ENCODE results near the gene LYZL6. TPM values are rescaled to one million over a fixed set of nuclear protein-coding genes. Genes with fewer than 3 reads are reported as not detected.

Gene LYZL6
- total RNA-seq, 1 experiment from 2014 or later, result not detected

DNA sequence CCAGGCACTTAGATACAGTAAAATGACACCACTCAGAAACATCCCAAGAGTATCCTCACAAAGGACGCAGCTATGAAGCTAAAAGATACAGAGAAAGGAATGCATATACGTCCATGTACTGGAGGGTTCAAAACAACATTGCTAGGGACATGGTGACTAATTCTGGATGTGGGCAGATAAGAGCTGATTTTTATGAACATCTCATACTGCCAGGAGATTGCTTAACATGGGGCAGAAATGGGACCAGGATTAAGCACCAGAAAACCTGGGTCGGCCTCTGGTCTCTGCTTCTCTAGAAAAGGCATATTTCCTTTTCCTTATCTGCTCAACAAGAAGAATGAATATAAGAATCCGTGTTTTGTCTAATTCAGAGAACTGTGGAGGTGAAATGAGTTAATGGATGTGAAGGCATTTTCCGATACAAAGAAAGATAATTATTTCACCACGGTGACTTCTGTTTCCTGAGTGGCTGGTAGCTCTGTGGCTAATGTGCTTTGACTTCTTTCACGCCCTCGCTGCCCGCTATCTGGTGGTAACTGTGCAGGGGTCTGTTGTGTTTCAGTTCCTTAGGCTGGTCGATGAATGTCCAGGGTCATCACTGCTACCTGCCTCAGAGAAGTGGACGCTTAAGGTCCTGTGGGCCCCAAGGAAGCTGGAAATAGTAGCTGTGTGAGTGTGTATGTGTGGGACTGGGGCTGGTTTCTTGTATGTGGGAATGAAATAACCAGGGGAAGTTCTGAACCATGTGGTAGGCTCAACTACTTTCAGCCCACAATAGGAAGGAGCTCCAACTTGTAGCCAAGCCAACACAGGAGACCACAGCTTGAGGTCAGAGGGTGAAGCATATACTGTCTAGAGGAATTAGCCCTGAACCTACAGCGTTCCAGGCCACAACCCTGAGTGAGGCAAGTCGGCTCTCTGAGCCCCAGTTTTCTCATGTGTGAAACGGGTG, 47.6 kb downstream of the LYZL6 start:
- Histone ChIP-seq H3K9me3 (ENCODE audit: control insufficient read depth, insufficient read depth, low read depth, low read length) (no peaks in the 10 kb centered on the region), H3K4me1 (ENCODE audit: control insufficient read depth, insufficient read depth, low read length) (no peaks in the 10 kb centered on the region), H3K4me3 (ENCODE audit: low read depth in 2 of 2, low read length in 2 of 2) (no peak overlapping the region), H3K27me3 (ENCODE audit: control insufficient read depth, insufficient read depth, low read length) (no peaks in the 10 kb centered on the region), H3K27ac (ENCODE audit: low read length) (no peak overlapping the region), H3K36me3 (ENCODE audit: control insufficient read depth, insufficient read depth, low read length) (no peaks in the 10 kb centered on the region)
- no peak for ATAC-seq
- in situ Hi-C loops (cut with HindIII; ENCODE audit: low pct_unique_long_range_greater_than_20kb, low sequenced_read_pairs), result no loop called here
- ChIA-PET CTCF (interaction anchor here (0.6 kb wide), 1 partner anchor 13 kb away, joined by 10 read pairs; no protein-coding TSS in a partner anchor), POLR2A (interaction anchor here (0.6 kb wide), 1 partner anchor 448 kb away, joined by 4 read pairs; no protein-coding TSS in a partner anchor)
- DNase-seq (ENCODE audit: low read depth, low spot score), result no peak
- BruUV-seq (replicated peaks), result no TSS peak
- intact Hi-C loops (cut with micrococcal nuclease; ENCODE audit: unreplicated experiment), result no loop called here
- TF ChIP-seq, protein P1, sequence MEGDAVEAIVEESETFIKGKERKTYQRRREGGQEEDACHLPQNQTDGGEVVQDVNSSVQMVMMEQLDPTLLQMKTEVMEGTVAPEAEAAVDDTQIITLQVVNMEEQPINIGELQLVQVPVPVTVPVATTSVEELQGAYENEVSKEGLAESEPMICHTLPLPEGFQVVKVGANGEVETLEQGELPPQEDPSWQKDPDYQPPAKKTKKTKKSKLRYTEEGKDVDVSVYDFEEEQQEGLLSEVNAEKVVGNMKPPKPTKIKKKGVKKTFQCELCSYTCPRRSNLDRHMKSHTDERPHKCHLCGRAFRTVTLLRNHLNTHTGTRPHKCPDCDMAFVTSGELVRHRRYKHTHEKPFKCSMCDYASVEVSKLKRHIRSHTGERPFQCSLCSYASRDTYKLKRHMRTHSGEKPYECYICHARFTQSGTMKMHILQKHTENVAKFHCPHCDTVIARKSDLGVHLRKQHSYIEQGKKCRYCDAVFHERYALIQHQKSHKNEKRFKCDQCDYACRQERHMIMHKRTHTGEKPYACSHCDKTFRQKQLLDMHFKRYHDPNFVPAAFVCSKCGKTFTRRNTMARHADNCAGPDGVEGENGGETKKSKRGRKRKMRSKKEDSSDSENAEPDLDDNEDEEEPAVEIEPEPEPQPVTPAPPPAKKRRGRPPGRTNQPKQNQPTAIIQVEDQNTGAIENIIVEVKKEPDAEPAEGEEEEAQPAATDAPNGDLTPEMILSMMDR (IDR thresholded peaks at IDR 0.05), result no peak
- TF ChIP-seq TCF7L2 (IDR thresholded peaks at IDR 0.05; ENCODE audit: low read depth, low read length) (no peak), POLR2AphosphoS5 (IDR thresholded peaks at IDR 0.05; ENCODE audit: low read depth, low read length) (no peak), SIN3A (IDR thresholded peaks at IDR 0.05; ENCODE audit: borderline replicate concordance, insufficient read depth, low read depth, low read length) (no peak)
- TF ChIP-seq, protein P2, sequence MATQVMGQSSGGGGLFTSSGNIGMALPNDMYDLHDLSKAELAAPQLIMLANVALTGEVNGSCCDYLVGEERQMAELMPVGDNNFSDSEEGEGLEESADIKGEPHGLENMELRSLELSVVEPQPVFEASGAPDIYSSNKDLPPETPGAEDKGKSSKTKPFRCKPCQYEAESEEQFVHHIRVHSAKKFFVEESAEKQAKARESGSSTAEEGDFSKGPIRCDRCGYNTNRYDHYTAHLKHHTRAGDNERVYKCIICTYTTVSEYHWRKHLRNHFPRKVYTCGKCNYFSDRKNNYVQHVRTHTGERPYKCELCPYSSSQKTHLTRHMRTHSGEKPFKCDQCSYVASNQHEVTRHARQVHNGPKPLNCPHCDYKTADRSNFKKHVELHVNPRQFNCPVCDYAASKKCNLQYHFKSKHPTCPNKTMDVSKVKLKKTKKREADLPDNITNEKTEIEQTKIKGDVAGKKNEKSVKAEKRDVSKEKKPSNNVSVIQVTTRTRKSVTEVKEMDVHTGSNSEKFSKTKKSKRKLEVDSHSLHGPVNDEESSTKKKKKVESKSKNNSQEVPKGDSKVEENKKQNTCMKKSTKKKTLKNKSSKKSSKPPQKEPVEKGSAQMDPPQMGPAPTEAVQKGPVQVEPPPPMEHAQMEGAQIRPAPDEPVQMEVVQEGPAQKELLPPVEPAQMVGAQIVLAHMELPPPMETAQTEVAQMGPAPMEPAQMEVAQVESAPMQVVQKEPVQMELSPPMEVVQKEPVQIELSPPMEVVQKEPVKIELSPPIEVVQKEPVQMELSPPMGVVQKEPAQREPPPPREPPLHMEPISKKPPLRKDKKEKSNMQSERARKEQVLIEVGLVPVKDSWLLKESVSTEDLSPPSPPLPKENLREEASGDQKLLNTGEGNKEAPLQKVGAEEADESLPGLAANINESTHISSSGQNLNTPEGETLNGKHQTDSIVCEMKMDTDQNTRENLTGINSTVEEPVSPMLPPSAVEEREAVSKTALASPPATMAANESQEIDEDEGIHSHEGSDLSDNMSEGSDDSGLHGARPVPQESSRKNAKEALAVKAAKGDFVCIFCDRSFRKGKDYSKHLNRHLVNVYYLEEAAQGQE (IDR thresholded peaks at IDR 0.05; ENCODE audit: insufficient read depth in 1 of 2, low read depth in 2 of 2, low read length in 1 of 2), result no peak

DNA sequence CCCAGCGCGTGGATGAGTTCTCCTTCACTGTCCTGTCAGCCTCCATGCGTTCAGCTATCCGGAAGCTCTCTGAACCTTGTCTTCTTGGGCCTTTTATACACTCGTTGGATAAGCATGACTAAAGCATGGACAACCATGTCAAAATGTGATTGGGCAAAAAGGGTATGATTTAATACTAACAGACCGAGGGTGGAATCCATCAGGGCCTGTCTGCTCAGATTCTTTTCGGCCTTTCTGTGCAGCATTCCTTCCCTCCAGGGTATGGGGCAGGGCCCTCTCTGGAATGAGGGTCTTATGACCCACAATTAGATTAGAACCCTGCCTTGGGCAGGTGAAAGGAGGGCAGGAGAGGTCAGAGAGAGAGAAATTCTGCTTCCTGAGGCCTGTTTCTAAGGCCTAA, 49.3 kb downstream of the LYZL6 start:
- BruUV-seq (replicated peaks), result no TSS peak
- no peaks in the 10 kb centered on the region for H3K27me3 ChIP-seq (ENCODE audit: control insufficient read depth, insufficient read depth, low read length)

More for the DNA sequence above, 49.3 kb downstream of the LYZL6 start:
- H3K9me3 ChIP-seq (ENCODE audit: control insufficient read depth, insufficient read depth, low read depth, low read length), result no peaks in the 10 kb centered on the region
- DNase-seq (ENCODE audit: low read depth, low spot score), result no peak
- no peak for TF ChIP-seq TCF7L2 (IDR thresholded peaks at IDR 0.05; ENCODE audit: low read depth, low read length)
- TF ChIP-seq SIN3A (IDR thresholded peaks at IDR 0.05; ENCODE audit: borderline replicate concordance, insufficient read depth, low read depth, low read length), result no peak
- TF ChIP-seq, protein P2 (IDR thresholded peaks at IDR 0.05; ENCODE audit: insufficient read depth in 1 of 2, low read depth in 2 of 2, low read length in 1 of 2), result no peak
- TF ChIP-seq, protein P1 (IDR thresholded peaks at IDR 0.05), result no peak
- TF ChIP-seq POLR2AphosphoS5 (IDR thresholded peaks at IDR 0.05; ENCODE audit: low read depth, low read length), result no peak
- no peaks in the 10 kb centered on the region for H3K36me3 ChIP-seq (ENCODE audit: control insufficient read depth, insufficient read depth, low read length)
- ATAC-seq, result no peak
- POLR2A ChIA-PET, result no interaction called here
- peaks cover 7% of the 10 kb centered on the region; the same call in 1 of the 2 replicates for H3K4me1 ChIP-seq (ENCODE audit: control insufficient read depth, insufficient read depth, low read length)
- in situ Hi-C loops (cut with HindIII; ENCODE audit: low pct_unique_long_range_greater_than_20kb, low sequenced_read_pairs) (no loop called here), intact Hi-C loops (cut with micrococcal nuclease; ENCODE audit: unreplicated experiment) (no loop called here)
- CTCF ChIA-PET, result no interaction called here
- no peak overlapping the region for H3K27ac ChIP-seq (ENCODE audit: low read length)
- H3K4me3 ChIP-seq (ENCODE audit: low read depth in 2 of 2, low read length in 2 of 2), result no peak overlapping the region
